Metanephros (tissue), 1 donor: ENCODE data around the gene KRT27. TPM values are rescaled to one million over a fixed set of nuclear protein-coding genes. Genes with fewer than 3 reads are reported as not detected.

Experiments
- total RNA-seq: library from RNA; depleted of rRNA; stranded (reverse); fragments of >200 nt; gene quantifications from one replicate; pipeline ENCODE4 v1.2.3, GENCODE V29; 2014

KRT27 gene
- not detected for total RNA-seq

GRCh38 chr17:40782450-40782849, at the start of gene KRT27:
TSS of gene KRT27 (minus strand) at chr17:40782550. CDS start at chr17:40782493, 57 bp downstream.

GRCh38 chr17:40822132-40822812, 39.9 kb upstream of the KRT27 start, which contains the start of gene KRT10:
TSS of gene KRT10 (minus strand) at chr17:40822614. CDS start at chr17:40822585, 29 bp downstream.

GRCh38 chr17:40799859-40800258, 17.5 kb upstream of the KRT27 start, which contains the start of gene KRT28:
TSS of gene KRT28 (minus strand) at chr17:40799959. CDS start at chr17:40799893, 66 bp downstream.

DNA sequence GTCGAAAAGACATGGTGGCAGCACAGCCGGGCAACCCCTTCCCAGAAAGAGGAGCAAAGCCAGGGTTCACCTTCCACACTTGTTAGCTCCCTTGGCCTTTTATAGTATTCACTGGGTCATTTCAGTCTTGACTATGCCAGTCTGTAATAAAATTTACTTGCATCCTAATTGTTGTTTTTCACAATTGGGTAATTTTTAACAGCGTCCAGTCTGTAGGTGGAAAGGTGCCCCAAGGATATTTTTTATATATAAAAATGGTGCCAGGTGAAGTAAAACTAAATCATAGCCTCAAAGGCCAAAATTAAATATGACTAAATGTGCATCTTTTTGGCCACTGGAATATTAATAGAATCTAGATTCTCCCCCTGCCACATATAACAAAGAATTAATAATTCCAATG, 10.2 kb downstream of the KRT27 start, which contains the start of gene KRT26:
Gene KRT26, minus strand, starts transcription at position 101 of the 400 bp plus-strand sequence. Its CDS starts 88 bp downstream, at position 13.

DNA sequence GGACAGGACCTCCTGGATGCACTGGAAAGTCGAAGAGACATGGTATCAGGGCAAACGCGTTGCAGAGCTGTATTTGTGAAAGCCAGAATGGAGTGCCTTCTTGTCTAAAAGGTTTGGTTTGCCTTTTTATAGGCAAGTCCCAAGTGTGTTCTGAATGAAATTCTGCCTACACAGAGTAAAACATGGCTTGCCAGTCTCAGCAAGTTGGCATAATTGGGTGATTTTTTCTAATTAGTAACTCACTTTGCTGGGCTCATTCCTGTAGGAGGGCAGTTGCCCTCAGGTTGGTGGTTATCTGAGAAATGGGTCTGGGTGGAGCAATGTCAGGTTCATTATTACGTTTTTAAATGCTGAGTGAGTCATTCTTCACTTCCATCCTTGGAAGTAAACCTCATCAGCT, 27.1 kb downstream of the KRT27 start, which contains the start of gene KRT25:
Gene KRT25, minus strand, starts transcription at position 101 of the 400 bp plus-strand sequence. Its CDS starts 60 bp downstream, at position 41.

Other genes starting within 250 kb of the KRT27 start
- 0.76 TPM for gene CCR7, start 217.1 kb downstream of the KRT27 start, total RNA-seq
- gene SMARCE1, start 134.7 kb downstream of the KRT27 start, total RNA-seq = 103 TPM
- not detected for gene KRT222, start 117.4 kb downstream of the KRT27 start, total RNA-seq
- not detected for gene KRT24, start 78.8 kb downstream of the KRT27 start, total RNA-seq
- gene KRT25, start 27.2 kb downstream of the KRT27 start, total RNA-seq = not detected
- not detected for gene KRT26, start 10.3 kb downstream of the KRT27 start, total RNA-seq
- not detected for gene KRT28, start 17.4 kb upstream of the KRT27 start, total RNA-seq
- gene KRT10, start 40.1 kb upstream of the KRT27 start, total RNA-seq = 6.9 TPM
- not detected for gene KRT12, start 84.7 kb upstream of the KRT27 start, total RNA-seq
- gene KRT20, start 102.7 kb upstream of the KRT27 start, total RNA-seq = 0.23 TPM
- 1.3 TPM for gene KRT23, start 155.1 kb upstream of the KRT27 start, total RNA-seq
- gene KRT39, start 184.4 kb upstream of the KRT27 start, total RNA-seq = 0.18 TPM
- gene KRT40, start 201.8 kb upstream of the KRT27 start, total RNA-seq = 0.23 TPM
- gene KRTAP3-3, start 211.6 kb upstream of the KRT27 start, total RNA-seq = not detected
- gene KRTAP3-2, start 217.4 kb upstream of the KRT27 start, total RNA-seq = not detected
- not detected for gene KRTAP3-1, start 226.6 kb upstream of the KRT27 start, total RNA-seq
- not detected for gene KRTAP1-5, start 244.7 kb upstream of the KRT27 start, total RNA-seq
- not detected for gene KRTAP1-4, start 247.6 kb upstream of the KRT27 start, total RNA-seq